ENCODE results near the gene UNC13D.
"Not testable (repeated sequence)": the region's sequence is repeated elsewhere in the genome, so short reads cannot be mapped to it uniquely, and the experiment has no call there.

The UNC13D gene

DNA sequence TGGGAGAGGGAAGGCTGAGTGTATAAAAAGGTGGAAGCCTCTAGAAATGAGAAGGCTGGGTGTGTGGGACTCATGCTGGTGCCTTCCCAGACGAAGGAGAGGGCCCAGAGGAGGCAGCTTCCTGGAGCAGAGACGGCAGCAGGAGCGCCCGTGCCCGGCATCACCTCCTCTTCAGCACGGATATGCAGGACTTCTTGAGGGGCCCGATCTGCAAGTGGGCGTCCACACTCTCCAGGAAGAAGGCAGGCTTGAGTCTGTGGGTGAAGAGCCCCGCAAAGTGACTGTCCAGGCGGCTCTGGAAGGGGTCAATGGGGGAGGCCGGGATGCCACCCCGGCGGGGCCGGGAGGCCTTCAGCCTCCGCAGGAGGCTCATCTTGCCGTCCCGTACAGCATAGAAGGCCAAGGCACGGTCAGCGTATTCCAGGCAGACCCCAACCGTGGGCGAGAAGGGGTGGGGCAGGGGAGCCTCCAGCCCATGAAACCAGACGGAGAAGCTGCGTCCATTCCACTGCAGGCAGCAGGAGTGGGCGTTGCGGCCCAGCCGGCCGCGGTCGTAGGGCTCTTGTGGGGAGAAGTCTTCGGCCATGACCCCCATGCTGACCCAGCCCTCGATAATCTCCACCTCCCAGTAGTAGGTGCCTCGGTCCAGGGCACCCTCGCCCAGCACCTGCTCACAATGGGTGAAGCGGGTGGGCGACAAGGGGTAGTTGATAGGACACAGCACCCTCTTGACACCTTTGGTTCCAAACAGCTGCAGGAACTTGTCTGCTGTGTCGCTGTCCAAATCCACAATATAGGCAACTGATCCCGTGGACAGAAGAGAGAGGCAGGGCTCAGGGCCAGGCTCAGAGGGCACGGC lies 30.3 kb upstream of the UNC13D start:
- FAIRE-seq = no peak

DNA sequence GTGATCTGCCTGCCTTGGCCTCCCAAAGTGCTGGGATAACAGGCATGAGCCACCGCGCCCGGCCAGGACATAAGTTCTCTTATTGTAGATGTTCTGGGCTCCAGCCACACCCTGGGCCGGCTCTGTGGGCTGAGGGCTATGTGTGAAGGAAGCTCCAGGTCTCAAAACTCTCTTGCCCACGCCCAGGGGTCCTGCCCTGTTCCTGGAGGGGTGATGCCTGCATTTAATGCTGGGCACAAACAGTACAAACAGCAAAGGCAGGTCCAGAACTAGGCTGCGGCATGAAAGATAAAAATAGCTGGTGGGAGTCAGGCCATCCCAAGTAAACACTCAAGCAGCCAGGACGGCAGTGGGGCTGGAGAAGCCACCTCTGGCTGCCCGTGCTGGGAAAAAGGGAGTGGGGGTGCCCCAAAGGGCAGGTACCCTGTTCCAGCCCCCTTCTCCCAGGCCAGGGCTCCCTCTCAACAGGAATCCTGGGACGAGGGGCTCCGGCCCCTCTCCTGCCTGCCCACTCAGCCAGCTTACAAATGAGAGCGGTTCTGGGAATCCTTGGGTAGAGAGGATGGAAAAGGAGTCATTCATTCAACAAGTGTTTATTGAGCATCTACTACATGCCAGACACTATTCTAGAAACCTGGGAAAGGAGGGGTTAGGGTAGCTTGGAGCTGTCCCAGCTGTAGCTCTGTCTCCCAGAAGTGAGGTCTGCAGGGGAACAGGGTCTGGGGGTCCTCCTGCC lies 29.6 kb upstream of the UNC13D start:
- FAIRE-seq = no peak

DNA sequence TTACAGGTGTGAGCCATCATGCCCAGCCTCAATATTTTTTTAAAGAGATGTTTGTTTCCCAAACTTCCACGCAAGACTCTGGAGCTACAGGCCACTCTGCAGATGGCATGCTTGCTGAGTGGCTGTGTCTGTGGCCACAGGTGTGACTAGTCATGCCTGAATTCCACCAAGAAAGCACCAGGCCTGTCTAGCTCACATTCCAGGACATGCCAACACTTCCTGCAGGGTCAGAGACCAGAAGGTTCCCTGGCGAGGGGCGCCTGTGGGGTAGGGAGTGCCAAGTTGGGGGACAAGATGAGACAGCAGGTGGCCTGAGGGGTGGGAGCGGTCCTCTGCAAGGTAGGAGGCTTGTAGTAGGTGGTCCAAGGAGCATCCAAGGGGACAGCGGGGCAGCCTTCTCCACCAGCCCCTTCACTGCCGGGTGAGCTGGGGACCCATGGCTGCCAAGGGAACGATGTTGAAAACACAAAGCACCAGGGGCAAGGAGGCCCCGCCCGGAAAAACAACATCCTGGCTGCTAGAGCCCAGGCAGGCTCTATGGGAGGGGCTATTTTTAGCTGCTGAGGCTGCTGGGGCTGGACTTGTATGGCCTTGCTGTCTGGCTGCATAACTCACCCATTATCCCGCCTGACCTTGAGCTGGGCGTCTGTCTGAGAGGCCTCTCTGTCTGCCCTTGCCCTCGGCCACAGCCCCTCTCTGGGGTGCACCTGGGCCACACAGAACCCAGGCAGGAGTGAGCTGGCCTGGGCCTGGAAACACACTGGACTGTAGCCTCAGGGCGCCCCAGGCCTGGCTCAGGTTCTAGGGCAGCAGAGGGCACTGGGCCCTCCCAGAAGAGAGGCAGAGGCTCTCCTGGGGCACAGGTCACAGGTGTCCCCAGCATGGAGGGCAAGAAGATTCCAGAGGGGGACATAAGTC lies 28.5 kb upstream of the UNC13D start:
- no peak for FAIRE-seq

DNA sequence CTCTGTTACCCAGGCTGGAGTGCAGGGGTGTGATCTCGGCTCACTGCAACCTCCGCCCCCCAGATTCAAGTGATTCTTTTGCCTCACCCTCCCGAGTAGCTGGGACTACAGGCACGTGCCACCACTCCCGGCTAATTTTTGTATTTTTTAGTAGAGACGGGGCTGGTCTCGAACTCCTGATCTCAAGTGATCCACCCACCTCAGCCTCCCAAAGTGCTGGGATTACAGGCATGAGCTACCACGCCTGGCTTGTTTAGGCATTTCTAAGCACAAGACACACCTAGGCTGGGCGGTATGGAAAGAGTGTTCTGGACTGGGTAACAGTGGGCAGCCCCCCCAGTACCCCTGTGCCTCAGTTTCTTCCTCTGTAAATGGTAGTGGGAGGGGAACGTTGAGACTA lies 26.0 kb upstream of the UNC13D start:
- not testable (repeated sequence) for FAIRE-seq

DNA sequence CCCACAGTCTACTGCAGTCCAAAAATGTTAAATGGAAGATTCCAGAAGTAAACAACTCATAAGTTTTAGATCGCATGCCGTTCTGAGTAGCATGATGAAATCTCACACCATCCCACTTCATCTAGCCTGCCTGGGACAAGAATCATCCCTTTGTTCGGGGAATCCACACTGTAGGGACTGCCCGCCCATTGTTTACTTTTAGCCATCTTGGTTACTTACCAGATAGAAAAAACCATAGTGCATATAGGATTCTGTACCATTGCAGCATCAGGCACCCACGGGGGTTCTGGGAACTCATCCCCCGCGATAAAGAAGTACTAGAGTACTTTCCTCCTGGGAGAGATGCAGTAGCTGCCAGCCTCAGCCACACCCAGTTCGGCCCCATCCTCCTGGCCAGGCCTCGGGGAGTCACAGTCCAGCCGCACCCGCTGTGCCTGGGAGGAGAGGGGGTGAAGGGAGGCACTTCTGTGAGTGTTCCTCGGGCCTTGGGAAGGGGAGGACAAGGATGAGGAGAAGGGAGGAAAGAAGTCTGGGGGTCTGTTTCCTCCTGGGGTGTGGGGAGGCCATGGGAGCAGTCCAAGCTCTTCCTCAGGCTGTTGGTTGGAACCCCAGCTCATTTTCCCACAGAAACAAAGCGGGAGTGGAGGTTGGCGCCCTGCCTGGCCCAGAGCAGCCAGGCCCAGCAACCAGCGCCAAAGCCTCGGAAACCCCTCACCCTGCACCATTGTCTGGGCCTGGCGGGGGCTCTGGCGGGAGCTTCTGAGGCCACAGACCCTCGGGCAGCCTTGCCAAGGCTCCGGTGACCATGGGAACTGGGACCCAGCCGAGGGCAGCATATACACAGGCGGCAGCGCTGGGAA lies 25.3 kb upstream of the UNC13D start:
- no peak for FAIRE-seq

DNA sequence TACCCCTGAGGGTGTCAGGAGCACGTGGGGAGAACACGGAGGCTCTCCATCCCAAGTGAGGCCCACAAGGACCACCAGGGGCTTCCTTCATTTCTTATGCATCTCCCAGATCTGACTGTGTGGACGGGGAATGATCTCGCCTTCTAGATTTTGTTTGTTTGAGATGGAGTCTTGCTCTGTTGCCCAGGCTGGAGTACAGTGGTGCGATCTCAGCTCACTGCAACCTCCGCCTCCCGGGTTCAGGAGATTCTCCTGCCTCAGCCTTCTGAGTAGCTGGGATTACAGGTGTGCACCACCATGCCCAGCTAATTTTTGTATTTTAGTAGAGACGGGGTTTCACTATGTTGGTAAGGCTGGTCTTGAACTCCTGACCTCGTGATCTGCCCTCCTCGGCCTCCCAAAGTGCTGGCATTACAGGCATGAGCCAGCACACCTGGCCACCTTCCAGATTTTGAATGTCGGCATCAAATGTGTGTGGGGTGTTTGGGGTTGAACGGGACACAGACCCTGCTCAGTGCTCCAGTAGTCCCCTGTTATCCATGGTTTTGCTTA lies 24.6 kb upstream of the UNC13D start:
- not testable (repeated sequence) for FAIRE-seq

DNA sequence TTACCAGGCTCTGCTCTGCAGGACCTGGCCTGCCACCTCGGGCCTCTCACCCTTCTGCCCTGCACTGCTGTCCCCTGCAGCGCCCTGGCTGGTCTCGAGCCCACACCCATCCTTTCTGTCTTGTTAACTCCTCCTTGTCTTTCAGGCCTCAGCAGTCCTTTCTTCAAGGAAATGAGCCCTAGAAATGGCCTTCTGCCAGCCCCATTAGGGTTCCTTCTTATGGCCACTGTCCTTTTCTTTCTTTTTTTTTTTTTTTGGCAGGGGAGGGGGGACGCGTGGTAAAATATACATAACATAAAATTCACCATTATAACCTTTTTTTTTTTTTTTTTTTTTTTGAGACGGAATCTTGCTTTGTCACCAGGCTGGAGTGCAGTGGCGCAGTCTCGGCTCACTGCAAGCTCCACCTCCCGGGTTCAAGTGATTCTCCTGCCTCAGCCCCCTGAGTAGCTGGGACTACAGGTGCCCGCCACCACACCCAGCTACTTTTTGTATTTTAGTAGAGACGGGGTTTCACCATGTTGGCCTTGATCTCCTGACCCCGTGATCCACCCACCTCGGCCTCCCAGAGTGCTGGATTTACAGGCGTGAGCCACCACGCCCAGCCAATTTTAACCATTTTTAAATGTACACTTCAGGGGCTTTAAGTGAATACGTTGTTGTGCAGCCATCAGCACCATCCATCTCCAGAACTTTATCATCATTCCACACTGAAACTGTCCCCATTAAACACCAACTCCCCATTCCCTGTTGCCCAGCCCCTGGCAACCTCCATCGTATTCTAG lies 21.4 kb upstream of the UNC13D start:
- FAIRE-seq = not testable (repeated sequence)

DNA sequence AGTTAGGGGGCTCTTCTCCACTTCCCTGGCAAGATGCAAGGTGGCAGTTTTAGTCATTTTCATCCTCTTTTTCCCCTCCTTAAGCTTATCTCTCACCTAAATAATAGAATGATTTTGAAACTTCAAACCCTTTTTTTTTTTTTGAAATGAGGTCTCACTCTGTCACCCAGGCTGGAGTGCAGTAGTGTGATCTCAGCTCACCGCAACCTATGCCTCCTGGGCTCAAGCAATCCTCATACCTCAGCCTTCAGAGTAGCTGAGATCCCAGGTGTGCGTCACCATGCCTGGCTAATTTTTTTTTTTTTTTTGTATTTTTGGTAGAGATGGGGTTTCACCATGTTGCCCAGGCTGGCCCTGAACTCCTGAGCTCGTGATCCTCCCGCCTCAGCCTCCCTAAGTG lies 20.7 kb upstream of the UNC13D start:
- not testable (repeated sequence) for FAIRE-seq

DNA sequence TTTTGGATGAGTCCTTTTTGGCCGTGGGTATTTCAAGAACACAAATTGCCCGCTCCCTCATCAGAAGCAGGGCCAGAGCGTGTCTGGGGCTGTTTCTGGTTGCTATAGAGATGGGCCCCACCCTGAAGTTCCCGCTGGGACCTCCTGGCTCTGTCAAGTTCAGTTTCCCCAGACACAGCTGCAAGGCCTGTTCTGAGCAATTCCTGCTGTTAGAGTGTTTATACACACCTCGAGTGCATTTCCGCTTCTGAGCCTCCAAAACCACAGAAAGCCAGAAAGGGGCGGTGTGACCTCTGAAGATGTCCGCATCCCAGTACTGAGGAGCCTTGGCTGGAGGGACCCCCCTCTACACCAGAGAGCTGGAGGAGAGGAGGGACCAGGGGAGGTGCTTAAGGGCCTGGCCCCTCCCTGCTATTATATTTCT lies 20.3 kb upstream of the UNC13D start:
- no peak for FAIRE-seq

DNA sequence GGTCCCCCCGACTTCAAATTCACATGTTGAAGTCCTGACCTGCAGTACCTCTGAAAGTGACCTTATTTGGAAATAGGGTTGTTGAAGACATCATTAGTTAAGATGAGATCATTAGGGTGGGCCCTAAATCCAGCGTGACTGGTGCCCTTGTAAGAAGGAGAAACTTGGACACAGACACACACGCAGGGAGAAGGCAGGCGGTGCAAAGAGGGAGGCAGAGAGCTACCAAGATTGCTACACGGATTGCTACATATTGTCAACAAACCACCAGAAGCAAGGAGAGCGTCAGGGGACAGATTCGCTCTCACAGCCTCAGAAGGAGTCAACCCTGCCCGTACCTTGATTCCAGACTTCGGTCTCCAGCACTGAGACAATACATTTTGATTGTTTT lies 17.7 kb upstream of the UNC13D start:
- FAIRE-seq = no peak

DNA sequence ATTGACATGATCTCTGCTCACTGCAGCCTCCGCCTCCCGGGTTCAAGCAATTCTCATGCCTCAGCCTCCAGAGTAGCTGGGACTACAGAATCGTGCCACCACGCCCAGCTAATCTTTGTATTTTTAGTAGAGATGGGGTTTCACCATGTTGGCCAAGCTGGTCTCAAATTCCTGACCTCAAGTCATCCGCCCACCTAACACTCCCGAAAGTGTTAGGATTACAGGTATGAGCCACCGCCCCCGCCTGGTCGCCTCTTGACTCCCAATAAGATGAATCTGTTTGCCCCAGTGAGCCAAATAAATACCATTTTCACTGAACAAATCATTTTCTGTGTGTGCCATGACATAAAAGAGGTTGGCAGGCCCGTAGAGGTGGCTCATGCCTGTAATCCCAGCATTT lies 15.2 kb upstream of the UNC13D start:
- not testable (repeated sequence) for FAIRE-seq

DNA sequence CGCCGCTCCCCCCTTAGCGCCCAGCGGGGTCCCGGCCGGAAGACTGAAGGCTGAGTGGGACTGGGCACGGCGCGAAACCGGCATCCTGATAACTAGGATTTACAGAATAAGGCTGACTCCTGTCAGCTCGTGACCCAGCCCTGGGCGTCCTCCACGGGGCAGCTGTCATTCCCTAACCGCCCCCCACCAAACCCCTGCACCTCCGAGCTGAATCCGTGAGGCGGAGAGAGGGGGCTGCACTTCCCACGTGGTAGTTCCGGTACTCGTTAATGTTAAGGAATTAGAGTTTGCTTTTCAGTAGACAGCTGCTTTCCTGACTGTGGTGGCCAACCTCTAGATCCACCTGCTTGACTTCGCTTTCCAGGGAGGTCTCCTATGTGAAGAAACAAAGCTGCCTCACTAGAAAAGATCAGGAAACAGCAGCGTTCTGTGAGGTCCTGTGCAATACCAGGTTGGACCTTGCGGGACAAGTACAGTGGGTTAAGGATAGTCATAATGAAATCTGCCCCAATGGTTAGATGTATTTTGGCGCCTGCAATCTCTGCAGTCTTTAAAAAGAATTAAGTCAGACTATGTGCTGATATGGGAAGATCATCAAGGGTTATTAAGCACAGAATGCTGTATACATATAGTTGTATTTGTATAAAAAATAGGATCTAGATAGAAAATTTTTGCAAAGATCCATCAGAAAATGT lies 12.0 kb upstream of the UNC13D start:
- no peak for FAIRE-seq

DNA sequence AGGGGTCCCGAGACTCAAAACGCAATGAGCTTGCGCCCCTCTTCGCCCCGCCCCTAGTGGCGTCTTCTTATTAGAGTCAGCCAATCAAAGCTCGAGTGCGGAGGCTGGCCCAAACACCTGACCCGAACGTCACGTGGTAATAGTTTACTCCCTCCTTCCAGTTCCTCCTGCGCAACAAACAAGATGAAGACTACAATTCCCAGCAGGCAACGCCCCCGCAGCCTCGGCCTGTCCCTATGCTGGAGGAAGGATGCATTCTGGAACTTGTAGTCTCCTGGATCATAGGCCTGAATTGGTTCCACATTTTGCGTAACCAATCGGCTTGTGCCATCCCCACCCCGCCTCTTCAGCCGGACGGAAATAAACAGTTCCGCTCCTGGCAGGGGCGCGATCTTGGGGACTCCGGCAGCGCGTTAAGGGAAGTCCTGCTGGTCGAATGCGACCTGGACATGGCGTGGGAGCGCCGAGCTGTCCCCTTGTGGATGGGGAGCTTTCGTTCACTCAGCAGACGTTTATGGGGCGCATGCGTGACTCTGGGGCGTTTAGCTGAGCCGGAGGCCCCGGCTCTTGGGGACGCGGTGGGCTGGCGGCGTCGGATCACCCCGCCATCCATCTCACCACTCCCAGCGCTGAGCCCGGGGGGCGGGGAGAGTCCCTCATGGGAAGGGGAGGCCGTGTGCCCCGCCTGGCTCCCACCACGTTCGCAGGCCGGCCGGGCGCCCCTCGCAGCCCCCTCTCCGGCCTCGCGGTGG lies 11.3 kb upstream of the UNC13D start, which contains the start of gene WBP2:
Gene WBP2 (minus strand): TSS at position 26 of the 752 bp plus-strand sequence. CDS start 38 bp downstream, outside the sequence.
- peak; percentile 99 for FAIRE-seq

DNA sequence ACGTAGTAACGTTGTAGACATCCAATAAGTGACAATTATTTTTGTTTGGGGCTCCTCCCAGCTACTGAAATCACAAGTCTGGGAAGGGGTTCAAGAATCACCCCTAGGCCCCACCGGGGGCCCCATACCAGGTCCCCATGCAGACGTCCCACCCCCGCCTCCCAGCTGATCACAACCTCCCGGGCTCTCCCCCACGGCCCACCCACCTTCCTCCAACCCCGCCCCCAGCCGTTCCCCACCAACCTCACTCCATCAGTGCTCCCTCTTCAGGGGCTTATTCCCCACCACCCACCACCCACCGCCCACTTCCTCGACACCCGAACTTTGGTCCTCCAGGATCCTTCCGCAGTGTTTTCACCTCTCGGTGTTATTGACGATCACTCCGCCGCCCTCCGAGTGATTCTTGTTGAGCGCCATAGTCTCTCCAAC lies 10.7 kb upstream of the UNC13D start:
- FAIRE-seq = no peak

DNA sequence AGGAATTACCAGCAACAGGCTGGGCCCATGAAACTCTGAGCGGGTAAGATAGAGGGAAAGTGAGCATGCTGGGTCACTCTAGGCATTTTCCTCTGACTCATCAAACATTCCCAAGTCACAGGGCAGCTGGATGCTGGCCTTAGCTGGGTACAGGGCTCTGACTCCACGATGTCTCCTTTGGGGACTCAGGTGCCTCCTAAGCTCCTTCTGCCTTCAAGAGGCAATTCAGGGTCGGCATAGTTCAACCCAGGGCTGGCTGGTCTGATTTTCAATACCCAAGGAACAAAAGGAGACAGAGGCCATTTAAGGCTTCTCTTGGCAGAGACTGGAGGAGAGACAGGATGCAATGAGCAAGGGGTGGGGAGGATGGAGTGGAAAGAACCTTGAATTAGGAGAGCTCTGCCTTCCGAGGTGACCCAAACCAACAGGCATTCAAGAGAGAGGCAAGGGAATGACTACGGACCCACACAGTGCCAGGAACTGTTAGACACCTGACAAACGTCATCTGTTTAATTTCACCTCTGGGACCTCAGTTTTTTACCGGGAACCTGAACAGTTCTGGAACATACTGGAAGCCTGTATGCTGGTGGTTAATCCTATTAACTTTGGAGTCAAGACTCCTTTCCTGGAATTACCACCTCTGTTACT lies 10.0 kb upstream of the UNC13D start:
- no peak for FAIRE-seq

DNA sequence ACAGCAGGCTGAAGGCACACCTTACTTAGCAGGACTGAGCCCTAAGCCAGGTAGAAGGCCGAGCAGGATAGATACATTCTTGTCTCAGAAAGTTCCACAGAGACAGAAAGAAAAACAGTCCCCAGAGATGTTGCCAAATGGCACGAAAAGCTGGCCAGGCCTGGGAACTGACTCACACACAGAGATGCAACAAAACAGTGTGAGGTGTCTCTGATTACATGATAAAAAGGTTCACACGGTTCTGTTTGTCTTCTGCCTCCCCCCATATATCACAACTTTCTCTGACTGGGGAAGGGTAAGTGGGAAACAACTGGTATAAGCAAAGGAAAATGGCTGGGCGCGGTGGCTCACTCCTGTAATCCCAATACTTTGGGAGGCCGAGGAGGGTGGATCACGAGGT lies 9.2 kb upstream of the UNC13D start:
- no peak for FAIRE-seq

DNA sequence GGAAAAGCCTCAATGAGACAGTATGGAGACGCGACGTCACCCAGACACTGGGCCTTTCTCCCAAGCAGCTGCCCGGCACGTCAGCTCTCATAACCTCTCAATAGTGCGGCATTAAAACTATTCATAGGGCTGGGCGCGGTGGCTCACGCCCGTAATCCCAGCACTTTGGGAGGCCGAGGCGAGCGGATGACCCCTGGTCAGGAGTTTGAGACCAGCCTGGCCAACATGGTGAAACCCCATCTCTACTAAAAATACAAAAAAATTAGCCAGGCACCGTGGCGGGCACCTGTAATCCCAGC lies 7.4 kb upstream of the UNC13D start:
- not testable (repeated sequence) for FAIRE-seq

DNA sequence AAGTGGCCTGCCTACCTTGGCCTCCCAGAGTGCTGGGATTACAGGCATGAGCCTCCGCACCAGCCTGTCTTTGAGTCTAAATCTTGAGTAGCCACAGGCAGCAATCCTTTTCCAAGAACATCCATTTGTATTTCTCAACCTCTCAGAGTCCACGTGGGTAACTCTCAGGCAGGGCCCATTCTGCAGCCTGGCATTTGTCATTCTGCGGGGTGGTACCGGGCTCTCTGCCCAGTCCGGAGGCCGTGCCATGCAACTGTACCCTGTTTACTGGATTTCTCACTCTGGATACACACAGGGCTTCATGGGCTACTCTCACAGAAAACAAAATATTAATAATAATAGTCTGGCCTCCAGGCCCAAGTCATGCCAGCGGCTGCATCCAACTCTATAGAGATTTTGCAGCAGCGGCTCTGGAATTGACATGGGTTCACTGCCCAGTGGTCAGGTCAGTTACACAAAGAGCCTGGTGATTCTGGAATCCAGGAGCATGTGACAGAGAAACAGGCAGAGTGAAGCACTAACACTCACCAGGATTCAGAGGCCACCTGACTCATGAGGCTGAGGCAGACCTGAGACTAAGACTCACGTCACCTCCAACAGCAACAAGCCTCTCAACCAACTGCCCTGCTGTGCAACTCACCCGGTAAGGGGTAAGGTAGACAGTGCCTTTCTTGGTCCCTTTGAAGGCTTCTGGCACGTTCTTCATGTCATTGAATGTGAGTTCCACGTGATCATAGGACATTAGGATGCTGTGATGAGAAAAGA lies 6.9 kb upstream of the UNC13D start:
- FAIRE-seq = no peak
